Activated B cell treated with CpG ODN at 0.5 μM for 24 hours (primary cell): ENCODE data around the gene OSGEPL1. TPM values are rescaled to one million over a fixed set of nuclear protein-coding genes. Genes with fewer than 3 reads are reported as not detected.

Source experiments
- ATAC-seq: fragments of 200-7000 bp; cut with Tn5 transposase; one replicate; pipeline ENCODE4 v1.10.0; 2021; ENCODE audit warnings: low read depth, mild to moderate bottlenecking, moderate library complexity
- CTCF ChIA-PET: fragments of 350-600 bp; sonication (Branson Sonifier 250); formaldehyde crosslinking; loops from one replicate; lab custom pipeline; 2021; ENCODE audit warnings: antibody characterized with exemption; lab: Charles Lee
- POLR2A ChIA-PET: fragments of 350-600 bp; sonication (Branson Sonifier 250); formaldehyde crosslinking; loops from one replicate; lab custom pipeline; 2021; ENCODE audit warnings: antibody characterized with exemption; lab: Charles Lee
- DNase-seq: peaks from one replicate; pipeline ENCODE4 v3.0.0; 2022
- H3K27ac Mint-ChIP-seq: one replicate; pipeline ENCODE4 v1.8.0; 2020; ENCODE audit warnings: mixed read lengths
- H3K27me3 Mint-ChIP-seq: one replicate; pipeline ENCODE4 v1.8.0; 2021; ENCODE audit warnings: mixed read lengths
- H3K36me3 Mint-ChIP-seq: one replicate; pipeline ENCODE4 v1.8.0; 2021; ENCODE audit warnings: low read depth, mixed read lengths
- H3K4me1 Mint-ChIP-seq: one replicate; pipeline ENCODE4 v1.8.0; 2021; ENCODE audit warnings: mixed read lengths
- H3K4me3 Mint-ChIP-seq: one replicate; pipeline ENCODE4 v1.8.0; 2020; ENCODE audit warnings: mild to moderate bottlenecking, mixed read lengths
- H3K9me3 Mint-ChIP-seq: one replicate; pipeline ENCODE4 v1.8.0; 2020; ENCODE audit warnings: mixed read lengths
- CTCF ChIP-seq: fragments of 200-600 bp; IDR thresholded peaks from one replicate; pipeline ENCODE4 v1.8.0; 2022; ENCODE audit warnings: antibody characterized with exemption, mild to moderate bottlenecking
- intact Hi-C: fragments of 100-400 bp; cut with micrococcal nuclease; formaldehyde crosslinking; loops from one replicate; pipeline ENCODE4 v1.15.1; 2024
- total RNA-seq: library from RNA; stranded (reverse); gene quantifications from 2 replicates; pipeline ENCODE4 v1.2.3, GENCODE V29; 2022

OSGEPL1 gene
- total RNA-seq, 1 donor from 2014 or later, result 12.3 TPM

DNA sequence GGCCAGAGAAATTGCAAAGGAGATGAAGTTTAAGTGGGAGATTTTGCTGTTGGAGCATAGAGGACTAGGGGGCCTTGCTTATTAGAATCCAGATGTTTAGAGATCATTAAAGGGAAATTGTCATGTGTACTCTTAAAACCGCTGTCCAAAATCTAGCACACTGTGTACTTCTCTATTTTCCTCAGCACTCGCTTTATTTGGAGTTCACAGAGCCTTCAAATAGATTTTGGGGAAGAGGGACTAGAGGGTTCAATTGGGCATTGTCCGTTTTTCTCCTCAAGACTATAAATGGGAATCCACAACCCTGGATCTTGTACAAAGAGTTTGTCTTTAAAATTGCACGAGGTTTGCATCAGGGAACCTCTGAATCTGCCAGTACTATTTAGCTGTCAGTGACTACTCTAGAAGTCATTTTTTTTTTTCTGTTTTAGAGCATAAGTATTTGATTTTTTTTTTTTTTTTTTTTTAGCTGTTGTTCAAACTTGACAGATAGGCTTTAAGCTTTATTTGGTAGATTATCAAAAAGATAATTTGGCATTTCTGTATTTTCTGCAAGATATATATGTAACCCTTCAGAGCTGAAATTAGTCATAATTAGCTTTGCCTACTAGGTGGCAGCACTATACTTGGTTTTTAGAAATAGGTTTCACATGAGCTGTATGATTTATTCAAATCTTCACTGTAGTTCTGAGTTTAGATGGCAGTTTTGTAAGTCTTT lies 35.9 kb upstream of the OSGEPL1 start:
- Mint-ChIP-seq H3K27me3 (no peaks in the 10 kb centered on the region), H3K4me3 (no peak overlapping the region), H3K27ac (no peak overlapping the region), H3K9me3 (no peaks in the 10 kb centered on the region), H3K36me3 (peaks cover 51% of the 10 kb centered on the region), H3K4me1 (peaks cover 5% of the 10 kb centered on the region)
- ATAC-seq (peak; percentile 45), DNase-seq (no peak)
- ChIA-PET POLR2A (interaction anchor here (0.7 kb wide), 2 partner anchors 109 to 1017 kb away, joined by 3 to 7 read pairs; no protein-coding TSS in a partner anchor), CTCF (interaction anchor here (0.8 to 1.8 kb wide), 8 partner anchors 12 to 274 kb away, joined by 3 to 15 read pairs (median 3); partner anchors contain the start of gene OSGEPL1)
- intact Hi-C loops, result loop anchor here (1.0 to 2.0 kb wide), 2 partner anchors 272 to 478 kb away; no protein-coding TSS in a partner anchor
- TF ChIP-seq CTCF, result no peak

GRCh38 chr2:189797902-189798301 lies 35.3 kb upstream of the OSGEPL1 start:
- POLR2A ChIA-PET, result no interaction called here
- Mint-ChIP-seq H3K27me3 (no peaks in the 10 kb centered on the region), H3K36me3 (peaks cover 57% of the 10 kb centered on the region)

DNA sequence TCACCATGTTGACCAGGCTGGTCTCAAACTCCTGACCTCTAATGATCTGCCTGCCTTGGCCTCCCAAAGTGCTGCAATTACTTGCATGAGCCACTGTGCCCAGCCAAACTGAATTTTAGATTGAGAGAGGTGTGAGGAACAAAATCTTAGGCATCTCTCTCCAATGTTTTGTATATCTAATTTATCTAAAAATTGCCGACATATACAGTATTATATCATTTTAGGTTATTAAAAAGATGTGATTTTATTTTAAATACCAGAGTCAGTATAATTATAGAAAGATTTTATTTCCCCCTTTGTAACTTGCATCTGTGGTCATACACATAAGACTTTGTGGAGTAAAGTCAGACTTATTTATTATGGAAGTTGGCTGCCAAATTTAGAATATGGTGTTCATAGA lies 31.7 kb upstream of the OSGEPL1 start:
- DNase-seq (no peak), ATAC-seq (no peak)
- POLR2A ChIA-PET, result no interaction called here
- H3K27me3 Mint-ChIP-seq, result no peaks in the 10 kb centered on the region
- TF ChIP-seq CTCF, result no peak
- H3K4me1 Mint-ChIP-seq, result no peaks in the 10 kb centered on the region
- H3K9me3 Mint-ChIP-seq, result no peaks in the 10 kb centered on the region
- H3K36me3 Mint-ChIP-seq, result peaks cover 53% of the 10 kb centered on the region
- intact Hi-C loops, result no loop called here
- H3K4me3 Mint-ChIP-seq, result no peak overlapping the region
- CTCF ChIA-PET, result no interaction called here
- H3K27ac Mint-ChIP-seq, result no peak overlapping the region

More at GRCh38 chr2:189797902-189798301, 35.3 kb upstream of the OSGEPL1 start:
- Mint-ChIP-seq H3K27ac (no peak overlapping the region), H3K4me1 (peaks cover 5% of the 10 kb centered on the region), H3K4me3 (no peak overlapping the region), H3K9me3 (no peaks in the 10 kb centered on the region)
- no peak for DNase-seq
- intact Hi-C loops, result loop anchor here (1.0 to 2.0 kb wide), 2 partner anchors 272 to 479 kb away; no protein-coding TSS in a partner anchor
- no peak for ATAC-seq
- CTCF ChIA-PET, result interaction anchor here (1.2 to 1.8 kb wide), 4 partner anchors 43 to 275 kb away, joined by 3 to 15 read pairs (median 4); no protein-coding TSS in a partner anchor
- no peak for TF ChIP-seq CTCF

GRCh38 chr2:189791338-189792042 lies 28.9 kb upstream of the OSGEPL1 start:
- DNase-seq (no peak), ATAC-seq (no peak)
- intact Hi-C loops, result no loop called here
- Mint-ChIP-seq H3K27me3 (no peaks in the 10 kb centered on the region), H3K9me3 (no peaks in the 10 kb centered on the region), H3K27ac (no peak overlapping the region), H3K4me1 (no peaks in the 10 kb centered on the region), H3K36me3 (peaks cover 46% of the 10 kb centered on the region), H3K4me3 (no peak overlapping the region)
- TF ChIP-seq CTCF, result no peak
- ChIA-PET POLR2A (interaction anchor here (0.6 kb wide), 1 partner anchor 125 kb away, joined by 3 read pairs; no protein-coding TSS in a partner anchor), CTCF (no interaction called here)
